ENCODE measurements around the gene IQGAP3.

- TF ChIP-seq CTCF (IDR thresholded peaks at IDR 0.05), result no peak
- TF ChIP-seq POLR2A (IDR thresholded peaks at IDR 0.05), result no peak
- TF ChIP-seq EP300 (IDR thresholded peaks at IDR 0.05), result no peak
These were observed 42.4 kb downstream of the IQGAP3 start for GRCh38 chr1:156530006-156530405.

Data from ovary (tissue), 3 donors.